Astrocyte of the hippocampus (primary cell): Measurements from ENCODE around the gene LRP1B.
A peak's percentile ranks its signal among the peaks of the same experiment; 100 is the strongest.
"Not testable (repeated sequence)": the region's sequence is repeated elsewhere in the genome, so short reads cannot be mapped to it uniquely, and the experiment has no call there.

ENCODE experiments used
- DNase-seq: peaks from one replicate; pipeline ENCODE4 v3.0.0; 2011; ENCODE audit warnings: low read depth, low spot score

Gene LRP1B

DNA sequence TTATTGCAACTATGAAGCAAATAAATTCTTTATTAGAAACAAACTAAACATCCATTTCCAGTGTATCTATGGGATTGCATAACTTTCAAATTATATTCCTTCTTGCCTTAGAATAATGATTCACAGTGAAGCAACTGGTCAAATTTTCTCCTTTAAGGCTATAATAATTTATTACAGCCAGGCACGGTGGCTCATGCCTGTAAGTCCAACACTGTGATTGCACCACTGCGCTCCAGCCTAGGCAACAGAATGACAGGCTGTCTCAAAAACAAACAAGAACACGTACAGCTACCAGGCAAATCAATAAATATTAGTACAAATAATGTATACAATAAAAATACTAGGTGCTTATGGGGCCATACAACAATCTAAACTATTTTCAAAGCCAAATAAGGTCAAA is 1416.2 kb downstream of the LRP1B start:
- no peak for DNase-seq

DNA sequence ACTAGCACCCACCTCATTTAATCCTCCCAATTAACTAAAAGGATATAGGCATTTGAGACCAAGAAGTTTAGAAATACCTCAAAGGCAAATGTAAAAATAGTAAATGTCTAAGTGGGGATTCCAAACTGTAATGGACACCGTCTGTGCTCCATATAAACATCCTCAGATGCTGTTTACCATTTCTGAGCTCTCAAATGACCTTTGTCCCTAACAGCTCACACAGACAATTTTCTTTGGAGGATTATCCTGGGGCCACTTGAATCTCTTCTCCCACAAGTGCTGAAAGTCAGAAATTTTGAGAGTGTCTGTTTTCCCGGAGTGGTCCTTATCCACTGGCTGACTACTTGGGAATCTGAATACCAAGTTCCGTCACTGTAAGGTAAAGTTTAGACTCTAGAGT is 1418.9 kb downstream of the LRP1B start:
- no peak for DNase-seq

GRCh38 chr2:140701726-140702125 is 1429.1 kb downstream of the LRP1B start:
- DNase-seq: no peak

DNA sequence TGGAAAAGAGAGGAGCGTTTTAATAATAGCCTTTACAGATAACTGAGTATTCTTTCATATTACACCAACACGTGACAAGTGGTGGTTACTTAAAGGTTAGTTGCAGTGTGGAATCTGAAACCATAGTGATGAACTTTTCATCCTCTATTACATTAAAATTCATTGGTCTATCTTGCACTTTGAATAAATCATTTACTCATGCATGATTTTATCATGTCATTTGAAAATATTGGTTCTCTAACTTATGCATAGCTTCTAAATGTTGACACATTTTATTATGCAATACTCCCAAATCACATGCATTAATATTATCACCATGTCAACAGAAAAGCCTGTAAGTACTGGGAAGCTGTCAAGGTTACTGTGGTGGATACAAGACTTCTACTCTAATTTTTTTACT is 1432.2 kb downstream of the LRP1B start:
- DNase-seq: no peak

DNA sequence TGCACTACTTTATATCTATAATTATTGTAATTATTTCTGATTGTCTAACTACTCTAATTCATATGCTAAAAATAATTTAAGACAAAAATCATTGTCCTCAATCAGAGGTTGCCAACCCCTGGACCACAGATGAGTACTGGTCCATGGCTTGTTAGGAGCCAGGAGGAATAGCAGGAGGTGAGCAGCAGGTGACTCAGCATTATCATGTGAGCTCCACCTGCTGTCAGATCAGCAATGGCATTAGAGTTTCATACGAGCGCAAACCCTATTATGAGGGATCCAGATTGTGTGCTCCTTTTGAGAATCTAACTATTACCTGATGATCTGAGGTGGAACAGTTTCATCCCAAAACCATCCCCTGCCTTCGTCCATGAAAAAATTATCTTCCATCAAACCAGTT is 1434.4 kb downstream of the LRP1B start:
- no peak for DNase-seq

DNA sequence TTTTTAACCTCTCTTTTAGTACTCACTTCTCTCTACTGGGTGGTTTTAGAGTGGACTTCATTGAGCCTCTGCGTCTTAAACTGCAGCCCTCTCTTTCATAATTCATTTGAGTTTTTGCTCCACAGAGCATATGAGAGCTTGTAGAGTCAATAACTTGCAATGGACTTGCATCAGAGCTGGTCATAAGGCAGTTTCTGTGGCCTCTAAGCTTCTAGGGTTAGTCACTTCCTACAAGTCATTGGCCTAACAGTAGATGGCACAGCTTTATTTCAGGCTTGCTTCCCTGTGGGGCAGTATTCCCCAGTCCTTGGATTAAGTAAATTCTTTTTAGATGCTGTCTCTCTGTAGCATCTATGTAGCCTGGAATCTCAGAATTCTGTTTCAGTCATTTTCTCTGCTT is 1435.7 kb downstream of the LRP1B start:
- DNase-seq: no peak

DNA sequence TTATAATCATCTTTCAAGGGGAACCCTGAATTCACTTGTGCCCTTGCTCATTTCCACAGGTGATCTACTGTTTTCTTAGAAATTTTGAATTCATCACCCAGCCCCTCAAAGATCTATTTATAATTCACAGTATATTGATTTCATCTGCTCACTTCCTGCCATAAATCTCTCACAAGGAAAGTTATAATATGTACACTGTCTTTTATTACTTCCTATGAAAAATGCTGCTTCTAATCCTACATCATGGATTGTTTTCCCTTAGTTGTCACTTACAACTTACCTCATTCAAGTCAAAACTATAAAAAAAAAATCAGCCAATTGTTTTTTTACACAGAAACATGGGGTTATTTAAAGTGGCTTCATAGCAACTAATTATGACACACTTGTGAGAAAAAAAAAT is 1443.0 kb downstream of the LRP1B start:
- no peak for DNase-seq

- DNase-seq: no peak
These were observed 1447.2 kb downstream of the LRP1B start for GRCh38 chr2:140683658-140684057.

- DNase-seq: no peak
These were observed 1450.0 kb downstream of the LRP1B start for GRCh38 chr2:140680862-140681261.

- no peak for DNase-seq
These were observed 1451.1 kb downstream of the LRP1B start for GRCh38 chr2:140679752-140680151.

GRCh38 chr2:140669911-140670310 is 1460.9 kb downstream of the LRP1B start:
- DNase-seq: no peak

DNA sequence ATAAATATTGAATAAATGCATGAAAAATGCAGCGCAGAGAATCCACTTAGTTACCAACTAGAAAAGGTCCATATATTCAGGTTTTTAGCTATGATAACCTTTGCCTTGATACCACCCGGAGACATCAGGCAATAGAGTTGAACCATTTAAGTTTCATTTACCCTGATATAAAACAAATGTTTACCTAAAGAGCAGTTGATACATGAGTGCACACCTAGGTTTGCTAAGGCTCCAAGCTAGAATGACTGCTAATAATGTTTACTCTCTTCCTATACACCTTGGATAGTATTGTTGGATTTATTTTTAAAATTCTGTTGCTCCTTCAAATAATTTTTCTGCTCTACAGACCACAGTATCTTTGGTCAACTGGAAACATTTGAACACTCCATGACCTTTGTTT is 1463.6 kb downstream of the LRP1B start:
- DNase-seq: no peak

DNA sequence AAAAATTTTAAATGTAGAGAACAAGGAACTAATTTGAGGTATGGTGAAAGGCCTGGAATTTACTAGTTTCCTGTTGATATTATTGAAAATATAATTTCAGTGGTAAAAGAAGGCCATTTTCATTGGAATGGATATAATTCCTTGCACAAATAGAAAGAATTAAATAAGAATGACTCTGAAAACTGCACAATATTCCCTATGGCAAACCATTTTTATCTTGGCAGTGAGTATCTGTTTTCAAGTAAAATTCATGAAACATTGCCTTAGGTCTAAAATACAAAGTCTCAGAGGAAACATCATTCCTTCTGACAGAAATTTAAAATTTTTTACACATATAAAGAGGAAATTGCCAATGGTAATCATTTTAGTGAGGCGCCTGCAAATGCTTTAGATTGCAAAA is 1468.3 kb downstream of the LRP1B start:
- no peak for DNase-seq

- DNase-seq: peak; percentile 18
These were observed 1471.8 kb downstream of the LRP1B start for GRCh38 chr2:140658760-140659692.

DNA sequence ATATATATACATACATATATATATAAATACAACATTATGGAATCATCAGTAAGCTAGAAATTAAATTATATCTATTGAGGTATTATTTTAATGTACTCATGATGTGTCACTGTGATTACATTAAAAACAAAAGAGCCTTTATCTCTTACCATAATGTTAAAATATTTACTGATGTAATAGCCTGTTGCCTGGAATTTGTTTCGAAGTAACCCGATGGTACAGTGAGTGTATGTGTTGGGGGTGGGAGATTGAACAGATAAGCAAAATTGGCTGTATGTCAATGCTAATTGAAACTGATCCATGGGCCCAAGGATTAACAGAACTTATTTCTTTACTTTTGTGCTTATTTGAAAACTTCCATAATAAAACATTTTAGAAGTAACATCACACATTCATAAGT is 1473.2 kb downstream of the LRP1B start:
- peak; percentile 18 for DNase-seq

- DNase-seq: no peak
These were observed 1476.3 kb downstream of the LRP1B start for GRCh38 chr2:140654565-140654964.

DNA sequence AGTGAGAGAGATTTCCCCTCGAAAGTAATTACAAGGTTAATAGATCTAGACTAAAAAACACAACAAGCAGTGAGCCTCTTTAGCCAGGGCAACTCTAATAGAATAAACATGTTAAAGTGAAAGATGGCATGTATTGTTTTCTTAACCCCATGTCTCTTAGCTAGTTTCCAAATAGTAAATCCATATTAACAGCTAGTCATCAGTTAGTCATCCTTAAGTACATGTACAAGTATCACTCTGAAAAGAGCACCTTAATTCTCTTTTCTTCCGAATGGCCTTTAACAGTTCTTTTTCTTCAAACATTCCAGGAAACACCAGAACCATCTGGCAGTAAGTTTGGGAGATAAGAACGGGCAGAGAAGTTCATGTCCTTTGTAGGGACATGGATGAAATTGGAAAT is 1480.0 kb downstream of the LRP1B start:
- DNase-seq: peak; percentile 28

DNA sequence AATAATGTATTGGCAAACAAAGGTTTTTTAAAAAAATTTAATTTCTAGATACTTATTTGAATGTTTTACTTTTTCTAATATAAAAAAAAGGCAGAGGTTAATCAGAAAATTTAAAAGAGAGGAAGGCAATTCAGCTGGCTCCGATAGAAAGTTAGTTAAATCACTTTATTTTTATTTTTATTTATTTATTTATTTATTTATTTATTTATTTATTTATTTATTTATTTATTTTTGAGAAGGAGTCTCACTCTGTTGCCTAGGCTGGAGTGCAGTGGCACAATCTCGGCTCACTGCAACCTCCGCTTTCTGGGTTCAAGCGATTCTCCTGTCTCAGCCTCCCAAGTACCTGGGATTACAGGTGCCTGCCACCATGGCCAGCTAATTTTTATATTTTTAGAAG is 1480.7 kb downstream of the LRP1B start:
- DNase-seq: not testable (repeated sequence)

DNA sequence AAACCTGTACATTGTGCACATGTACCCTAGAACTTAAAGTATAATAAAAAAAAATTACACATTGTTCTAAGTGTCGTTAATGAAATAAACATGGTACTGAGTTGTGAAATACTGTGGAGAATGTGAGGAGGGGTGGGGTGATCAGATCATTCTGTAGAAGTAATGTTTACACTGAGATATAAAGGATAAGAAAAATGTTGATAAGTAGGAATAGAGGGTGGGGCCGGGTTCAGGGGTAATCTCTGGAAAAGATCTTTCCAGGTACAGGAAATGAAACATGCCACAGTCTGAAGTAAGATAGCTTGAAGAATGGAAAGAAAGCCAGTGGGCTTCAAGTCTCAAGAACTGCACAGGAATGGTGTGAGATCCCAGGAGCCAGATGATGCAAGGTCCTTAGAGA is 1482.4 kb downstream of the LRP1B start:
- DNase-seq: no peak

DNA sequence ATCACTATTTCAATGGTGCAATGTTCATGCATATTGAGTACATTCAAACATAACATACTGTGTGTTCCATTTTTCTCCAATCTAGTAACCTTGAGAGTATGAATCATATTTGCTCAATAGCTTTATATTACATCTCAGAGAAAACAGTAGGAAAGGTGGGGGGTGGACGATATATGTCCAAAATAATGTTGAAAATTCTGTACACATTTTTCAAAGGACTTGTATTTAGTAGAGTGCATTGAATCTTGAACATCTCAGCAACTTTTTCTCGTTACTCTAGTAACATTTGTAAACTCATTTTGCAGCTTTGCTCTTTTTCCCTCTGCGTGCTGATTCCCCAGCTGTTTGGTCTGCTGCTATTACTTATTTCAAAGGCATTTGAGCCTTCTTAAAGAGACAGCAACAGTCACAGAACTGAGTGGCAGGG is 1487.0 kb downstream of the LRP1B start:
- DNase-seq: peak; percentile 48

DNA sequence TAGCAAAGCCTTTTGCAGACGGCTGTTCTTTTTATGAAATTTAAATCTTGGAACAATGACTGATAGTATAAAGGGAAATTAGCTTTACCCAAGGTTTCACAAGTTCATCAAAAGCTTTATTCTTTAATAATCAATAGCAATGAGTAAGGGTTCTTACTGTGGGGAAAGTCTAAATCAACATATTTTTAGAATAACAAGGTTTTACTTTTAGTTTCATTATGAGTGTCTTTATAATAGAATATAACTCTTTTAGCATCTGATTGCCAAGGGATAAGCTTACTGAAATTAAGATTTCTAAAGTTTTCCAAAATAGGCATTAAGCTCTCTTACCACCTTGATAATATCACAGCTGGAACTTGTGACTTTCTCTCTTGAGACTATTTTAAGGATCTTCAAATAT is 1489.7 kb downstream of the LRP1B start:
- DNase-seq: no peak

GRCh38 chr2:140639628-140640027 is 1491.2 kb downstream of the LRP1B start:
- no peak for DNase-seq

DNA sequence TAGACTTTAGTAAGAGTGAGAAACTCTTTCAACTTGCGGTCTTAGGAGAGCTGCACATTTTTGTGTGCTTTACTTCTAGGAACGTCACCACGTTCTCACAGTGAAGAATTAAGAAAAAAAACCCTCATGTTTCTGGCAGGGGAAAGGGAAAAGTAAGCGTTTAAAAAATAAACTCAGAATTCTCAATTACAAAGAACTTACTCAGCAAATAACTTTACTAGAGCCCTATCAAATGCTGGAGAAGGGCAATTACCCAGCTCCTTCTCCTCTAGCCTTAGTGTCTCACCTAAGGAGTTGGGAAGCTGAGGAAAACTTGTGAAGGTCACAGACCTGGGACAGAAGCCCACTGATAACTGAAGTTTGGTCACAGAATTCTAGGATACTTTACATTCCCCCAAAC is 1500.3 kb downstream of the LRP1B start:
- DNase-seq: no peak

GRCh38 chr2:140627885-140628284 is 1502.9 kb downstream of the LRP1B start:
- DNase-seq: no peak
